Measurements from ENCODE around the gene IFIT3. TPM values are rescaled to one million over a fixed set of nuclear protein-coding genes. Genes with fewer than 3 reads are reported as not detected.

The IFIT3 gene
- total RNA-seq, 3 donors from 2014 or later: 2.1 to 3.9 (median 3.4) TPM

DNA sequence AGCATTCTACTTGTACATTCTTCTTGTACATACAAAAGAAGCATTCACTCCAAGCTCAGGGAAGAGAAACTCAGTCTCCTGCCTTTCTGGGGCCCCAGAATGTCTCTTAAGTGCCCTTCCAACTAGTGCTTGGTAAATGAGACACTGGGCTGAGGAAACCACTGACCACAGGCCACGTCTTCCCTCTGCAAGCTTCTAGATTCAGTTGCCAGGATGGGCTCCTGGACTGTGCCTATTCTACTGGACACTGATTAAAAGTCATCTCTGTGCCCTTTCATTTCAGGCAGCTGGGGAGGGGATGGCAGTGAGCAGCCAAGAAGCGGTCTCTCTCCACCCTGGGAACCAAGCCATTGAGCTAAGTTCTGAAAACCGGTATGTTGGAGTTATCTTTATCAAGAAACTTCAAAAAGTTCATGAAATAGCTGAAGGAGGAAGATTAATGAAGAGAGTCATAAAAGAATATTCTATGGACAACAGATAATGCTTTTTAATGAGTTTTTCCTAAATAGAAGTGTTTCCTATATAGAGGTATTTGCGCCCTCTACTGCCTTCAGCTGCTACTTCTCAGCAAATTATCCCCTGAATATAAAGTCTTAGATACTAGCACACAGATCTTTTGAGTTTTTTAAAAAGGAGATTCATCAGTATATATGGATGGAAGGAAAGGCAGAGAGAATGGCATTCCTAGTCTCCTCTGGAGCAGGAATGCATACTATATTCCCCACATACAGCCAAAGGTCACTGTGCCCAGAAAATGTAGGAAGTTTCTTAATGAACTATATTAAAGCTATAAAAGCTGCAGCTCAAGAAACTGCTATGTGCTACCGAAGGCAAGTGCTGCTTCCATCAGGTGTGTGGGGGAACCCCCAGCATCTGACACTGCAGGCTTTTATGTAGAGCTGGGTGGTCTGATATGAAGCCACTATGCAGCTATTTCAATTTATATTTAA, 41.6 kb downstream of the IFIT3 start:
- Mint-ChIP-seq H3K36me3 (ENCODE audit: insufficient read depth) (no peaks in the 10 kb centered on the region), H3K4me3 (no peak overlapping the region), H3K4me1 (ENCODE audit: low read depth) (peaks cover 16% of the 10 kb centered on the region), H3K27me3 (ENCODE audit: low read depth) (peaks cover 2% of the 10 kb centered on the region), H3K9me3 (no peaks in the 10 kb centered on the region)
- DNase-seq (peak; percentile 9), ATAC-seq (no peak)

DNA sequence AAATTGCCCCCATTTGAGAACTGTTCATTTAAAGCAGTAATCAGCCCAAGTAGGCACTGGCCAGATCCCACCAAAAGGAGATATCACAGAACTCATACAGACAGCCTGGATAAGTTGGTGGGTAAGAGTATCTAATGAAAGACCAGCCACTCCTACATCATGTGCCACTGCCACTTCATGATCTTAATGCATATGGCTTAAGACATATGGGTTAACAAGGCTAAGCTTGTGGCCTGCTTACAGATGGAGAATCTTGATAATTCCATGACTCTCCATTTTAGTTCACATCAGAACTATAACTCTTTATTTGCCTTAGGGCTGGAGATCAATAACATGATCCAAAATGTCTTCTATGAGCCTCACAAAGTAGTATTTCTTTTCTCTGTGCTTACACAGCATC, 43.3 kb downstream of the IFIT3 start:
- peaks cover 11% of the 10 kb centered on the region for H3K4me1 Mint-ChIP-seq (ENCODE audit: low read depth)
- no peaks in the 10 kb centered on the region for H3K9me3 Mint-ChIP-seq
- no peak for ATAC-seq
- no peaks in the 10 kb centered on the region for H3K36me3 Mint-ChIP-seq (ENCODE audit: insufficient read depth)
- no peak overlapping the region for H3K4me3 Mint-ChIP-seq
- H3K27me3 Mint-ChIP-seq (ENCODE audit: low read depth): peaks cover 2% of the 10 kb centered on the region
- DNase-seq: no peak

DNA sequence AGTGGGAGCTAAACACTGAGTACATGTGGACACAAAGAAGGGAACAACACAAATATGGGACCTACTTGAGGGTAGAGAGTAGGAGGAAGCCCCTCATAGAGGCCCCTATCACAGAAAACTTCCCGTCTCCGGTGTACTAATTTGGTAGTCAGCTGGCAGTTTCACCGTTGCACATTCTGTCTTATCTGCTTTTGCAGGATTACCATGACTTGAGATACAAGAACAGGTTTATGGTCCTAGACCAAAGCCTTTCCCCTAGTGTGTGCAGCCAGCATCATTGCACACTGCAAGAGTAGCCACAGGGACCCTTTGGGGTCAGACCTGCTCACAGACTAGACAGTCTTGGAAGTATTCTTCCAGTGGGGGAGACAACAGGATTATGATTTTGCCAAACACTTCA, 44.2 kb downstream of the IFIT3 start:
- ATAC-seq (no peak), DNase-seq (no peak)
- H3K4me1 Mint-ChIP-seq (ENCODE audit: low read depth): peaks cover 11% of the 10 kb centered on the region
- no peaks in the 10 kb centered on the region for H3K36me3 Mint-ChIP-seq (ENCODE audit: insufficient read depth)
- H3K4me3 Mint-ChIP-seq: no peak overlapping the region
- H3K27me3 Mint-ChIP-seq (ENCODE audit: low read depth): peaks cover 2% of the 10 kb centered on the region
- no peaks in the 10 kb centered on the region for H3K9me3 Mint-ChIP-seq

DNA sequence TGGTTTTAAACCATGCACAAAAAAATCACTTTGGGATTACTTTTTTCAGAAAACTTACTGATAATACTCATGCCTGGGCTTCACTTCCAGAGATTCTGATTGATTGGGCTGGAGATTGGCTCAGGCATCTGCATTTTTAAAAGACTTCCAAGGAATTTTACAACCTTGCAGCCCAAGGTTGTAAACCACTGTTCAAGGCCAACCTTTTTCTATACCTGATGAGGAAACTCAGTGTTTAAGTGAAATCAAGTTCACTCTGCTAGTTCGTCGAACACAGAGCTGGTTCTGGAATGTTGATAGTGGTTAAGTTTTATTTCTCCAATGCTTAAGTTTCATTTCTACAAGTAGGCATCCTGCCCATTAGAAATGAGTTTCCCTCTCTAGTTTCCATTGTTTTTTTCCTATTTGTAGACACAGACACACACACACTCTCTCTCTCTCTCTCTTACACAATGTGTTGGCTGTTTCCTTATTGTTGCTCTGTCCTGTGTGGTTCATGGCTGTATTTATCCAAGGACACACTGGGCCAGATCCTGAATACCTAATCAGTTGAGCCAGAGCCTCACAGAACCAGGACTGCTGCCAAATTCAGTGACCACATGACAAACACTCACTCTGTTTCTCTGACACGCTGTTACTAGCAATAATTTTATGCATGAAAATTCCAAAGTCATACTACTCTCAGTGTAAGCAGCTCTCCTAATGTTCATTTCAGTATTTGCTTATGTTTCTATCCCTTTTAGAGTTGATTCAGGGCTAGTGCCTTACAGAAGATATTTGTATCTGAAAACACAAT, 46.3 kb downstream of the IFIT3 start:
- ATAC-seq (no peak), DNase-seq (no peak)
- peaks cover 2% of the 10 kb centered on the region for H3K27me3 Mint-ChIP-seq (ENCODE audit: low read depth)
- H3K4me1 Mint-ChIP-seq (ENCODE audit: low read depth): no peaks in the 10 kb centered on the region
- no peak overlapping the region for H3K4me3 Mint-ChIP-seq
- H3K36me3 Mint-ChIP-seq (ENCODE audit: insufficient read depth): no peaks in the 10 kb centered on the region
- no peaks in the 10 kb centered on the region for H3K9me3 Mint-ChIP-seq

DNA sequence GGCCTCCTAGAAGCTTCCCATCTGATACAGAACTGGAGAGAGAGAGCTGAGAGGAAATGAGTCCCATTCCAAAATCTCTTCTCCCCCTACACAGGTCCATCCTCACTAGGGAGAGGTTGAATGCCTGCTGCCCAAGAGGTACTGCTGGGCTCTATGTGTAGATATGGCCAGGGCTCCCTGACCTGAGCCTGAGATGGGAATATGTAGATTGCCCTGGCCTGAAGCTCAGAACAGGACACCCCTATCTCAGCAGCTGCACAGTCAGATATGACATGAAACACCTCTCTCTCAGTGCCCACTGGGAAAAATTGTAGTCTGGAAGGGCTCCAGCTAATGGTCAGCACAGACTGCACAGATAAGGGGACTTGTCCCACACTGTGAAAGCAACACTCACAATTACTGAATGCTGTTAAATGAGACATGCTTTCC, 46.9 kb downstream of the IFIT3 start:
- Mint-ChIP-seq H3K4me3 (no peak overlapping the region), H3K4me1 (ENCODE audit: low read depth) (no peaks in the 10 kb centered on the region), H3K9me3 (no peaks in the 10 kb centered on the region), H3K27me3 (ENCODE audit: low read depth) (peaks cover 2% of the 10 kb centered on the region), H3K36me3 (ENCODE audit: insufficient read depth) (no peaks in the 10 kb centered on the region)
- no peak for DNase-seq
- no peak for ATAC-seq

DNA sequence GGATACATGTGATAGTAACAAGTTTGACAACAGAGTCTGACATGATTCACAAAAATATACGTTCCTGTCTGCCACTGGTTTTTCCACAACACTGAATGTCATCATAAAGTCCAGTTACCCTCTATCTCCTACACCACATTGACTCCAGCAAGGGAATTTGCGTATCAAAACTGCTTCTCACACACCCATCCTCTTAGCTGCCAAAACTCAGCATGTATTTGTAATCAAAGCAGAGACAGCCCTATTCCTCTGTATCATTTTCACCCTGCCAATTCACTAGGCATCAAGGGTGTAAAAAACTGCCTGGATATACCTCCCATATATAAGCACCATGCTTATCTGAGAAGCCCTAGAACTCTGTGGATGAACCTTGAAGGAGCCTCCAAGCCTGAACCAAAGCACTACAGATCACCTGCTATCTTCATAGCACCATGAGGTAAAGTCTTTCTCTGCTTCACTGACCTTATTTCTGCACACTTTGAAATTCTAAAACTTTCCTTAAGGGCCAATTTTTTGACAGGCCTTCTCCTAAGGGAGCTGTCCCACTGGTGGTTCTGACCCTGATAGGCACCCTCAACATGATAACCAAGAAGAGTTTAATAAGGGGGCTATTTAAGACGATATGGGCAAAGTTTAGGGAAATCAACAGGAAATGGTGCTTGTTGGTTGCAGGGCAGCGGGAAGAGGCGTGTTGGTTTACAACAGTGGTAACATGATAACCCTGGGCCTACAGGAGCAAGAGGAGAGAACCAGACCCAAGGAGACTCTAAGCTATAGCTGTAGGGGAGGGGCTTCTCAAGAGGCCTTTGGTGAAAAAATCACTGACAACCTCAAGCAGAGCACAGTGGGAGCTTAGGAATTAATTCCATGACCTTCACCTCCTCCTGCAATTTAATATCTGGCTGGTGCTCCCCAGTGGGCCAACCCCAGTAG, 50.2 kb downstream of the IFIT3 start, which contains the start of gene IFIT1B:
IFIT1B (plus strand) TSS at position 352 of the 933 bp plus-strand sequence; CDS start at position 432, 80 bp downstream.
- Mint-ChIP-seq H3K4me1 (ENCODE audit: low read depth) (peaks cover 2% of the 10 kb centered on the region), H3K9me3 (no peaks in the 10 kb centered on the region), H3K27me3 (ENCODE audit: low read depth) (no peaks in the 10 kb centered on the region), H3K4me3 (no peak within 1 kb of the TSS), H3K36me3 (ENCODE audit: insufficient read depth) (no peaks in the 10 kb centered on the region)
- no peak for DNase-seq
- ATAC-seq: no peak

DNA sequence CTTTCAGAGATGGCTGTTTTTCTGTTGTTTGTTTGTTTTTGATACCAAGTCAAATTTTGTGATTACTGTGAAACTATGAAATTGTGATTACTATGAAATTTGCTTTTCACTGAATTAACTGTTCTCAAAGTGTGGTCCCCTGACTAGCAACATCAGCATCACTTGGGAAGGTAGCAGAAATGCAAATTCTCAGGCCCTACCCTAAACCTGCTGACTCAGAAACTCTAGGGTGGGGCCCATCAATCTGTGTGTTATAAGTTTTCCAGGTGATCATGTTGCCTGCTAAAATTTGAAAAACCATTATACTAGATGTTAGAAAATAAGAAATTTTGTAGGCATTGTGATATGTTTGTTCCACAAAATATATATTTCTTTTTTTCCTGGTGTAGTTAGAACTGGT, 51.3 kb downstream of the IFIT3 start:
- H3K27me3 Mint-ChIP-seq (ENCODE audit: low read depth): no peaks in the 10 kb centered on the region
- no peaks in the 10 kb centered on the region for H3K36me3 Mint-ChIP-seq (ENCODE audit: insufficient read depth)
- DNase-seq (no peak), ATAC-seq (no peak)
- peaks cover 2% of the 10 kb centered on the region for H3K4me1 Mint-ChIP-seq (ENCODE audit: low read depth)
- H3K4me3 Mint-ChIP-seq: no peak overlapping the region
- no peaks in the 10 kb centered on the region for H3K9me3 Mint-ChIP-seq

DNA sequence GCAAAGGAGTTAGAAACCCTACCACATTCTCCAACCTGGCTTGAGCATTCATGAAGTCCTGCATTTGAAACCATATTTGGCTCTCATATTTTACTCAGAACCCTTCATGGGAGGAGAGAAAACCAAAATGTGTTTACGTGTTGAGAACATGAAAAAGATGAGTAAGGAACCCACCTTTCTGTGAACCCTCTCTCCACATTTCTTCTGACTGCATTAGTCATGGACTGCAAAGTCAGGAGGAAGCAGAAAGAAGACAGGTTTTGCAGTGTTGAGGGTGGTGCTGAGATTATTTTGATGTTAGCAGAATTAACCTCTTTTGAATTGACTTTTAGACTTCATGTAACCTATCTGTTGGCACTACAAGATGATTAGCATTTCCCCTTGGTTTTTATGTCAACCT, 55.0 kb downstream of the IFIT3 start:
- ATAC-seq (peak; percentile 65 to 71), DNase-seq (no peak)
- no peaks in the 10 kb centered on the region for H3K27me3 Mint-ChIP-seq (ENCODE audit: low read depth)
- H3K36me3 Mint-ChIP-seq (ENCODE audit: insufficient read depth): no peaks in the 10 kb centered on the region
- H3K4me1 Mint-ChIP-seq (ENCODE audit: low read depth): peaks cover 2% of the 10 kb centered on the region
- H3K4me3 Mint-ChIP-seq: no peak overlapping the region
- H3K9me3 Mint-ChIP-seq: no peaks in the 10 kb centered on the region

DNA sequence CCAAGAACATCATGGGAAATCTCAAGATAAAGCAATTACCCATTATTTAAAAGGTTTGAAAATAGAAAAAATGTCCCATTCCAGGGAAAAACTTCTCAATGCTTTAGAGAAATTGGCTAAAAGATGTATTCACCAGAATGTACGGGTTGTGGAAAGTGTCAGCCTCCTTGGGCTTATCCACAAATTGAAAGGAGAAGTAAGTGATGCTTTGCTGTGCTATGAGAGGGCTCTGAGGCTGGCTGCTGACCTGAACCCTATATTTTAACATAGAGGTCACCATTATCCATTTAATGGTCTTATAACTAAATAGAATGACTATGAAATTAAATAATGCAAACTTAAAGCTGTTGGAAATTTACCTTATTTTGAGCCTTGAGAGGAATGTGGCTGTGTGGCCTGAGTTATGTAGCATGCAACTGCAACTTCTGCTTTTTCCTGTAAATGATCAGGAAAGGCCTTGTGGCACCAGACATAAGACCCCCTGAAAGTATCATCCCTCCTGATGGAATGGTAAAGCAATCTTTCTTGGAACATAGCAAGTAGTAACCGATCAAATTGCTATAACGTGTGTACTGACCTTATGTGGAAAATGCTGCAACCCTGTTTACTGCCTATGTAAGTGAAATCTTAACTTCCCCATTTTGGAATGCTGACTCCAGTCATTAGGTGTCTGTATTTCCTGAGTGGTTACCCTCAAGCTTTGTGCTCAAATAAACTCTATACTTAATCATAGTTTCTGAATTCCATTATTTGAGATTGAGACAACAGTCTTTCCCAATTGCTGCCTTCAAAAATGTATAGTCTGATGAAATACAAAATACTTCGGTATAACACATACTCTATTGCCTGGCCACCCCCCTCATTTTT, 56.9 kb downstream of the IFIT3 start:
- no peak overlapping the region for H3K4me3 Mint-ChIP-seq
- ATAC-seq (no peak), DNase-seq (no peak)
- no peaks in the 10 kb centered on the region for H3K27me3 Mint-ChIP-seq (ENCODE audit: low read depth)
- H3K4me1 Mint-ChIP-seq (ENCODE audit: low read depth): peaks cover 2% of the 10 kb centered on the region
- no peaks in the 10 kb centered on the region for H3K36me3 Mint-ChIP-seq (ENCODE audit: insufficient read depth)
- no peaks in the 10 kb centered on the region for H3K9me3 Mint-ChIP-seq

DNA sequence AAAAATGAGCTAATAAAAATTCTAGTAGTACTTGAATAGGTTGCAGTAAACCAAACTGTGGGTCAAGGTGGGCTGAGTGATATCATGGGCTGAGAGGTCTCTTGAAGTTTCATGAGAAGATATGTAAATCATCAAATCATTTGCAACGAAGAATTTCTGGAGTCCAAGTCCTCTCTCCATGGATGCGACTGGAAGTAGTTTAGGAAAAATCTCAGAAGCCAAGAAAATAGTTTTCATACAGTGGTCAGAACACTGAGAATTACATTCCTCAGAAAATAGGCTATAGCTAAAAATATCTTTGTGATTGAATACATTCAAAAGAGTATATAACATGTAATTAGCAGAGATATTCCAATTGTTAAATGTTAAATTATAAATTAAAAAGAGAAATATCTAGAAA, 61.0 kb downstream of the IFIT3 start:
- no peak for ATAC-seq
- H3K4me1 Mint-ChIP-seq (ENCODE audit: low read depth): peaks cover 17% of the 10 kb centered on the region
- H3K36me3 Mint-ChIP-seq (ENCODE audit: insufficient read depth): no peaks in the 10 kb centered on the region
- no peak overlapping the region for H3K4me3 Mint-ChIP-seq
- no peaks in the 10 kb centered on the region for H3K9me3 Mint-ChIP-seq
- no peaks in the 10 kb centered on the region for H3K27me3 Mint-ChIP-seq (ENCODE audit: low read depth)
- no peak for DNase-seq

DNA sequence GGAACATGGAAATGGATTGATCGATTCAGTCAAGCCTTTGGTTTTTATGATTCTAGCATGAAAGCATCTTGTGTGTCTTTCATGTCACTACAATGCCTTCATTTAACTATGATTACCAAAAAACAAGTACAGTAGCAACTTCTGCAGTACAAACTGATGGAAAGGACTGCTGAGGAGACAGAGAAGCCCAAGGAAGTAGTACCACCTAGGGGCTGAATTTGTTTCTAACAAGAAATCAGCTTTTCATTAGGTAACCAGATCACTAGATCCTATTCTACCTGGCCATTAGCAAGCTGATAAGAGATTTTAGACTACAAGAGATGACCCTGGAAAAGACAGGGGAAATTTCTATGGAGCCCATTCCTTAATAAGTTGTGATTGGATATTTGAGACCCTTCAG, 61.5 kb downstream of the IFIT3 start:
- no peak for DNase-seq
- peaks cover 22% of the 10 kb centered on the region for H3K4me1 Mint-ChIP-seq (ENCODE audit: low read depth)
- H3K27me3 Mint-ChIP-seq (ENCODE audit: low read depth): no peaks in the 10 kb centered on the region
- no peaks in the 10 kb centered on the region for H3K9me3 Mint-ChIP-seq
- H3K4me3 Mint-ChIP-seq: no peak overlapping the region
- ATAC-seq: no peak
- H3K36me3 Mint-ChIP-seq (ENCODE audit: insufficient read depth): no peaks in the 10 kb centered on the region

All from activated T-cell treated with anti-CD3 and anti-CD28 coated beads, Interleukin-2, amount 50 U/mL, for 4 hours (primary cell).